Spleen (tissue), 11 donors: ENCODE data around the gene GPR156. TPM values are rescaled to one million over a fixed set of nuclear protein-coding genes. Genes with fewer than 3 reads are reported as not detected.
A peak's percentile ranks its signal among the peaks of the same experiment; 100 is the strongest.
"Not testable (repeated sequence)": the region's sequence is repeated elsewhere in the genome, so short reads cannot be mapped to it uniquely, and the experiment has no call there.

Experiments used
- DNase-seq: peaks from one replicate; pipeline ENCODE4 v3.0.0-alpha.2; 2020
- H3K27ac ChIP-seq, 8 donors: fragments of 200-600 bp; sonication (generic) in 7 of 8; 1 replicate in 4 of 8; 2 replicates in 4 of 8; pipeline versions ENCODE4 v1.5.0 to v1.8.0; 2016 to 2021; ENCODE audit warnings: inconsistent platforms in 4 of 8, mild to moderate bottlenecking in 4 of 8, moderate library complexity in 1 of 8
- H3K27me3 ChIP-seq, 7 donors: fragments of 200-600 bp; sonication (generic) in 6 of 7; replicated peaks in 1 of 7; 1 replicate in 4 of 7; 2 replicates in 3 of 7; pipeline versions ENCODE4 v1.5.0 to v1.8.0; 2016 to 2021; ENCODE audit warnings: inconsistent platforms in 3 of 7, mild to moderate bottlenecking in 1 of 7
- H3K36me3 ChIP-seq, 6 donors: fragments of 200-600 bp; sonication (generic) in 5 of 6; 1 replicate in 4 of 6; 2 replicates in 2 of 6; pipeline versions ENCODE4 v1.5.0 to v1.8.0; 2016 to 2021; ENCODE audit warnings: inconsistent platforms in 2 of 6
- H3K4me1 ChIP-seq, 6 donors: fragments of 200-600 bp; sonication (generic) in 5 of 6; 1 replicate in 3 of 6; 2 replicates in 3 of 6; pipeline versions ENCODE4 v1.5.0 to v1.8.0; 2016 to 2021; ENCODE audit warnings: inconsistent platforms in 3 of 6
- H3K4me3 ChIP-seq, 8 donors: fragments of 200-600 bp; sonication (generic) in 7 of 8; 1 replicate in 4 of 8; 2 replicates in 4 of 8; pipeline versions ENCODE4 v1.5.0 to v1.8.0; 2016 to 2021; ENCODE audit warnings: inconsistent platforms in 4 of 8, mild to moderate bottlenecking in 4 of 8, moderate library complexity in 2 of 8
- H3K9me3 ChIP-seq, 8 donors: fragments of 200-600 bp; sonication (generic) in 7 of 8; 1 replicate in 4 of 8; 2 replicates in 4 of 8; pipeline versions ENCODE4 v1.5.0 to v1.8.0; 2016 to 2021; ENCODE audit warnings: inconsistent platforms in 4 of 8
- POLR2A ChIP-seq, 3 donors: fragments of 450-650 bp; IDR thresholded peaks; one replicate each; pipeline ENCODE4 v1.5.1; 2017; ENCODE audit warnings: antibody characterized with exemption in 3 of 3, mild to moderate bottlenecking in 1 of 3
- POLR2AphosphoS5 ChIP-seq, 3 donors: sonication (generic); formaldehyde crosslinking; IDR thresholded peaks; one replicate each; pipeline ENCODE4 v1.5.1; 2017; ENCODE audit warnings: antibody characterized with exemption in 3 of 3
- WGBS, 5 donors: extraction: QIAGEN DNeasy Blood & Tissue Kit in 3 of 5; methylation state at CpG; one replicate each; pipeline versions ENCODE4 v1.1.5 to v1.1.7; 2013 to 2018; 5-methylcytosine and 5-hydroxymethylcytosine counted together
- intact Hi-C: fragments of 100-400 bp; cut with DNase I; formaldehyde crosslinking; loops from one replicate; pipeline ENCODE4 v1.15.0; 2023; ENCODE audit warnings: low total_unique reads
- polyA plus RNA-seq, 3 donors: library from polyadenylated mRNA; stranded (reverse); fragments of 200-250 nt; gene quantifications; one replicate each; pipeline ENCODE4 v1.2.1, GENCODE V29; 2013
- total RNA-seq, 7 donors: library from RNA; depleted of rRNA in 3 of 7; stranded (reverse); fragments of >200 nt in 3 of 7; fragmentation: NEBNext Ultra II Directional in 4 of 7; extraction: Animal tissue kit (Norgen Biotek cat#: 25700) in 4 of 7; gene quantifications; one replicate each; pipeline versions ENCODE4 v1.1.0 to v1.2.1, GENCODE V29; 2016 to 2021
- TF ChIP-seq, protein P1 (sequence below), 11 experiments: fragments of 200-600 bp in 7 of 11; fragments of 450-650 bp in 4 of 11; sonication (generic) in 4 of 11; IDR thresholded peaks in 8 of 11; conservative IDR thresholded peaks in 3 of 11; 1 replicate in 7 of 11; 2 replicates in 4 of 11; pipeline versions ENCODE4 v1.4.0 to v1.8.0; 2016 to 2021; ENCODE audit warnings: antibody characterized with exemption in 11 of 11, inconsistent platforms in 4 of 11, mild to moderate bottlenecking in 1 of 11
- donor health status: healthy with polysubstance abuse.
- donor health status: DM: no; HTN: no; CAD: no; lungs with moderate emphysema.
- donor health status: DM: no; HTN: no; CAD: no.
- donor health status: Bipolar disorder and iron deficiency.
- donor health status: healthy.
- donor health status: DM: no; HTN: no; CAD: no.
- donor health status: DM: yes; HTN: yes; CAD: no.

Gene GPR156
- total and polyA plus RNA-seq, 10 donors, result 0.03 to 0.41 (median 0.18) TPM; not detected in 4

DNA sequence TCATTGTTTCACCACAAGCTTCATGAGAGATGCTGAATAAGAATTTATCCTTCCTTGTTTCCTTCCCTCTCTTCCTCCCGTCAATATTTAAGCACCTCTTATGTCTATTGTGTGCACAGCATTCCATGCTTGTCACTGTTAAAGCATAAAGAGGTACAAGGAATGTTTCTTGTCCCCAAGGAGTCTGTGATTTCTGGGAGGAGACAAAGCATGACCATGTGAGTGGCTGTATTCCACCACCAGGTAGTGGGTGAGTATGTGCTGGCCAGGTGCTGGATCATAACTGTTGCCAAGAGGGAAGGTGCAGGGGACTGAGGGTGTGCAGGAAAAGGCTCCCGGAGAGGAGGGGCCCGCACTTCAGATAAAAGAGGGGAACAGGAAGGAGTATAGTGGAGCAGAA is 127.9 kb downstream of the GPR156 start:
- no peak overlapping the region for H3K4me3 ChIP-seq
- no peak for TF ChIP-seq POLR2A (IDR thresholded peaks at IDR 0.05)
- TF ChIP-seq, protein P1, sequence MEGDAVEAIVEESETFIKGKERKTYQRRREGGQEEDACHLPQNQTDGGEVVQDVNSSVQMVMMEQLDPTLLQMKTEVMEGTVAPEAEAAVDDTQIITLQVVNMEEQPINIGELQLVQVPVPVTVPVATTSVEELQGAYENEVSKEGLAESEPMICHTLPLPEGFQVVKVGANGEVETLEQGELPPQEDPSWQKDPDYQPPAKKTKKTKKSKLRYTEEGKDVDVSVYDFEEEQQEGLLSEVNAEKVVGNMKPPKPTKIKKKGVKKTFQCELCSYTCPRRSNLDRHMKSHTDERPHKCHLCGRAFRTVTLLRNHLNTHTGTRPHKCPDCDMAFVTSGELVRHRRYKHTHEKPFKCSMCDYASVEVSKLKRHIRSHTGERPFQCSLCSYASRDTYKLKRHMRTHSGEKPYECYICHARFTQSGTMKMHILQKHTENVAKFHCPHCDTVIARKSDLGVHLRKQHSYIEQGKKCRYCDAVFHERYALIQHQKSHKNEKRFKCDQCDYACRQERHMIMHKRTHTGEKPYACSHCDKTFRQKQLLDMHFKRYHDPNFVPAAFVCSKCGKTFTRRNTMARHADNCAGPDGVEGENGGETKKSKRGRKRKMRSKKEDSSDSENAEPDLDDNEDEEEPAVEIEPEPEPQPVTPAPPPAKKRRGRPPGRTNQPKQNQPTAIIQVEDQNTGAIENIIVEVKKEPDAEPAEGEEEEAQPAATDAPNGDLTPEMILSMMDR (IDR thresholded peaks at IDR 0.05 in 8 of 11, conservative IDR thresholded peaks at IDR 0.05 in 3 of 11), result no peak
- TF ChIP-seq POLR2AphosphoS5 (IDR thresholded peaks at IDR 0.05), result no peak
- intact Hi-C loops, result no loop called here
- H3K9me3 ChIP-seq, result peaks cover 0 to 27% (median 23%) of the 10 kb centered on the region in 8 donors
- no peaks in the 10 kb centered on the region for H3K27me3 ChIP-seq
- H3K4me1 ChIP-seq, result peaks cover 0 to 14% (median 2%) of the 10 kb centered on the region in 6 donors
- no peaks in the 10 kb centered on the region for H3K36me3 ChIP-seq
- no peak overlapping the region for H3K27ac ChIP-seq
- 53 to 78% (median 71%) methylated on average over 3 of the region's 3 CpGs for WGBS, 5 donors
- no peak for DNase-seq

DNA sequence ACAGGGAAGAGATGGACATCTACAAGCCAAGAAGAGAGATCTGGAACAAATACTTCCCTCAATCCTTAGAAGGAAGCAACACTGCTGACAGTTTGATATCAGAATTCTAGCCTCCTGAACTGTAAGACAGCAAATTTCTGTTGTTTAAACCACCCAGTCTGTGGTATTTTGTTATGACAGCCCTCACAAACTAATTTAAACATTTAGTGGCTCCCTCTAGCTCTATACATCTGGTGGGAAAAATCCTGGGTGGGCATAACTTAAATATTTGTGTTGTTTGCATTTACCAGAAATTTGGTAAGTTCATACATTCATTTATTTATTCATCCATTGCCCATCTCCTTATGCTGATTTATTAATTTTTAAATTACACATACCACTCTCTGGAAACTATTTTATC is 128.3 kb downstream of the GPR156 start:
- TF ChIP-seq, protein P1 (IDR thresholded peaks at IDR 0.05 in 8 of 11, conservative IDR thresholded peaks at IDR 0.05 in 3 of 11), result no peak
- TF ChIP-seq POLR2A (IDR thresholded peaks at IDR 0.05), result no peak
- no peak for TF ChIP-seq POLR2AphosphoS5 (IDR thresholded peaks at IDR 0.05)
- intact Hi-C loops, result no loop called here
- no peak for DNase-seq

DNA sequence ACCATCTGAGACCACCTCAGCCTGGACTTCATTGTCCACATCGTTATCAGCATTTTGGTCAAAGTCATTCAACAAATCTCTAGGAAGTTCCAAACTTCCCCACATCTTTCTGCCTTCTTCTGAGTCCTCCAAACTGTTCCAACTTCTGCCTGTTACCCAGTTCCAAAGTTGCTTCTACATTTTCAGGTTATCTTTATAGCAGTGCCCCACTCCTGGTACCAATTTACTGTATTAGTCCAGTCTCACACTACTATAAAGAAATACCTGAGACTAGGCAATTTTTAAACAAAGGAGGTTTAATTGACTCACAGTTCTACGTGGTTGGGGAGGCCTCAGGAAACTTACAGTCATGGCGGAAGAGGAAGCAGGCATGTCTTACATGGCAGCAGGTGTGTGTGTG is 129.3 kb downstream of the GPR156 start:
- Histone ChIP-seq H3K27ac (peak overlapping the region in 1 of 8 donors; percentile 35), H3K9me3 (peaks cover 0 to 27% (median 23%) of the 10 kb centered on the region in 8 donors), H3K4me1 (peaks cover 0 to 11% (median 2%) of the 10 kb centered on the region in 6 donors)
- H3K36me3 ChIP-seq, intact Hi-C loops, H3K27me3 ChIP-seq, DNase-seq, H3K4me3 ChIP-seq: not testable (repeated sequence)
- WGBS, 5 donors, result 67 to 85% (median 77%) methylated on average over 3 of the region's 3 CpGs

More for the DNA sequence above, 128.3 kb downstream of the GPR156 start:
- H3K27me3 ChIP-seq, result no peaks in the 10 kb centered on the region
- H3K4me3 ChIP-seq, result no peak overlapping the region
- H3K9me3 ChIP-seq, result peaks cover 0 to 27% (median 23%) of the 10 kb centered on the region in 8 donors
- no peaks in the 10 kb centered on the region for H3K36me3 ChIP-seq
- H3K4me1 ChIP-seq, result peaks cover 0 to 14% (median 2%) of the 10 kb centered on the region in 6 donors
- no peak overlapping the region for H3K27ac ChIP-seq

DNA sequence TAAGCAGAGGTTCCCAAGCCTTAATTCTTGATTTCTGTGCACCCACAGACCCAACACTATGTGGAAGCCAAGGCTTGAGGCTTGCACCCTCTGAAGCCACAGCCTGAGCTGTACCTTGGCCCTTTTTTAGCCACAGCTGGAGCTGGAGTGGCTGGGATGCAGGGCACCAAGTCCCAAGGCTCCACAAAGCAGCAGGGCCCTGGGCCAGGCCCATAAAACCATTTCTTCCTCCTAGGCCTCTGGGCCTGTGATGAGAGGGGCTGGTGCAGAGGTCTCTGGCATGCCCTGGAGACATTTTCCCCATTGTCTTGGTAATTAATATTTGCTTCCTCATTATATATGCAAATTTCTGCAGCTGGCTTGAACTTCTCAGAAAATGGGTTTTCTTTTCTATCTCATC is 129.9 kb downstream of the GPR156 start:
- Histone ChIP-seq H3K9me3 (peaks cover 0 to 27% (median 23%) of the 10 kb centered on the region in 8 donors), H3K27ac (no peak overlapping the region), H3K27me3 (no peaks in the 10 kb centered on the region), H3K36me3 (no peaks in the 10 kb centered on the region), H3K4me1 (peaks cover 0 to 6% (median 0%) of the 10 kb centered on the region in 6 donors), H3K4me3 (no peak overlapping the region)
- intact Hi-C loops, result no loop called here
- no peak for DNase-seq
- TF ChIP-seq POLR2A (IDR thresholded peaks at IDR 0.05) (no peak), POLR2AphosphoS5 (IDR thresholded peaks at IDR 0.05) (no peak)
- TF ChIP-seq, protein P1 (IDR thresholded peaks at IDR 0.05 in 8 of 11, conservative IDR thresholded peaks at IDR 0.05 in 3 of 11), result no peak

DNA sequence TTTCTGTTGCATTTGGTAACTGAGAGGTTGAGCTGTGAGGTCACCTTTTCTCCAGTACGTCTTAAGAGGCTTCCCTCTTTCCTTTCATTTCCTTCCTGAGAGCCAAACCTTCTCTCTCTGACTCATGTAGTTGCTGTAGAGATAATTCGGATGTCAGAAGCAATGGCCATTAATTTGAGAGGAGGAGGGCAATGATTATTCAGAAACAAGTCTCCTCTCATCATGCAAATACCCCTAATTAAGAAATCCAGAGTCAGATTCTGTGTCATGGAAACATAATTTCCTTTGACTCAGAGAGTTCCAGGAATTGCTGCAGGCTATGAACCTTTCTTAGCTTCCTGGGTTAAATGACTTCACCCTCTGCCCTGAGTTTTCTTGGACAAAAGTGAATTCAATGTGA is 131.7 kb downstream of the GPR156 start:
- Histone ChIP-seq H3K27ac (peak overlapping the region in 2 of 8 donors; percentile 34 to 59), H3K27me3 (no peaks in the 10 kb centered on the region), H3K4me3 (no peak overlapping the region), H3K36me3 (no peaks in the 10 kb centered on the region), H3K9me3 (peaks cover 0 to 27% (median 23%) of the 10 kb centered on the region in 8 donors), H3K4me1 (no peaks in the 10 kb centered on the region)
- 35 to 53% (median 41%) methylated on average over 2 of the region's 2 CpGs for WGBS, 5 donors
- TF ChIP-seq POLR2AphosphoS5 (IDR thresholded peaks at IDR 0.05) (no peak), POLR2A (IDR thresholded peaks at IDR 0.05) (no peak)
- TF ChIP-seq, protein P1 (IDR thresholded peaks at IDR 0.05 in 8 of 11, conservative IDR thresholded peaks at IDR 0.05 in 3 of 11), result no peak
- intact Hi-C loops, result no loop called here
- DNase-seq, result no peak
